HG02938 (cell line): Measurements from ENCODE around the gene SLC19A1.
"Not testable (repeated sequence)": the region's sequence is repeated elsewhere in the genome, so short reads cannot be mapped to it uniquely, and the experiment has no call there.

Experiments
- ATAC-seq: cut with Tn5 transposase; IDR thresholded peaks from one replicate; pipeline ENCODE4 v1.9.1; 2021; ENCODE audit warnings: mild to moderate bottlenecking, moderate library complexity; ENCODE audit not compliant: unreplicated experiment

SLC19A1 gene

DNA sequence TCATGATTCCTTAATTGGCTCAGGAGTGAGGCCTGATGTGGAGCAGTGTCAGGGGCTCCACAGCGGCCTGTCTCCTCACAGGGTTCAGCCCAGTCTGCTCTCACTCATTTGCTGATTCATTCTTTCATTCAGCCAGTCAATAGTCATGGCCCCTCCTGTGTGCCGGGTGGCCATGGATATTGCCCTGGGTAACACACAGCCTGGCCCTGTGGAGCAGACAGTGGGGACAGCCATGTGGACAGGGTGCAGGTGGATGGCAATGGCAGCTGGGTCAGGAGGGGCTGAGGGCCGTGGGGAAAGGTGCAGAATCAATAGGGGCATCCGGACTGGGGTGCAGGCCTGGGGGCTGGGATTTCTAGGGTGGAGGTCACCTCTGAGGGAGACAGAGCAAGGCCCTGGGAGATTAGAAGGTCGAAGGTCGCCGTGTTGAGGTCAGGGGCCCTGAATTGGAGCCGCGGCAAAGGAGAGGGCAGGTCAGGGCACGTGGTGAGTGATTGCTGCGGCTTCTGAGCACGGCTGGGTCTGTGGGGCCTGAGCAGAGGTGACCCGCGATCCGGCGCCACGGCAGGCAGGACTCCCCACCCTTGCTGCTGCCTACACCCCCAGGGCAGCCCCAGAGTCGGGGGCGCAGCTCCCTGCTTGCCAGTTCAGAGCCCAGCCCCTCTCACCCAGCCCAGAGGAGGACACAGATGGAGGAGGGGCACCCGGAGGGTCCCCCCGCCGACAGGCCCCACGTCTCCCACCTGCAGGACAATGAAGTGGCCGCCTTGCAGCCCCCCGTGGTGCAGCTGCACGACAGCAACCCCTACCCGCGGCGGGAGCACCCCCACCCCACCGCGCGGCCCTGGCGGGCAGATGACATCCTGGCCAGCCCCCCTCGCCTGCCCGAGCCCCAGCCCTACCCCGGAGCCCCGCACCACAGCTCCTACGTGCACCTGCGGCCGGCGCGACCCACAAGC is 33.4 kb downstream of the SLC19A1 start:
- no peak for ATAC-seq

DNA sequence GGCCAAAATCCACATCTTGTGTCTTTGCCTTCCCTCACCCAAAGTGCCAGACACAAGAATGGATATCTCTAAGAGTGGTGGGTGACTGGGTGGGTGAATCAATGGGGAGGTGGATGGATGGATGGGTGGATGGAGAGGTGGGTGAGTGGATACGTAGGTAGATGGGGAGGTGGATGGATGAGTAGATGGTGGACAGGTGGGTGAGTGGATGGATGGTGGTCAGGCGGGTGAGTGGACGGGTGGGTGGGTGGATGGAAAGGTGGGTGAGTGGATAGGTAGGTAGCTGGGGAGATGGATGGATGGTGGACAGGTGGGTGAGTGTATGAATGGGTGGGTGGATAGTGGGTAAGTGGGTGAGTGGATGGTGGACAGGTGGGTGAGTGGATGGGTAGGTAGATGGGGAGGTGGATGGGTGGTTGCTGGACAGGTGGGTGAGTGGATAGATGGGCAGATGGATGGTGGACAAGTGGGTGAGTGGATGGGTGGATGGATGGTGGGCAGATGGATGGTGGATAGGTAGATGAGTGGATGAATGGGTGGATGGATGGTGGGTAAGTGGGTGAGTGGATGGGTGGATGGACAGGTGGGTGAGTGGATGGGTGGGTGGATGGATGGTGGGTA is 34.2 kb downstream of the SLC19A1 start:
- ATAC-seq: no peak

DNA sequence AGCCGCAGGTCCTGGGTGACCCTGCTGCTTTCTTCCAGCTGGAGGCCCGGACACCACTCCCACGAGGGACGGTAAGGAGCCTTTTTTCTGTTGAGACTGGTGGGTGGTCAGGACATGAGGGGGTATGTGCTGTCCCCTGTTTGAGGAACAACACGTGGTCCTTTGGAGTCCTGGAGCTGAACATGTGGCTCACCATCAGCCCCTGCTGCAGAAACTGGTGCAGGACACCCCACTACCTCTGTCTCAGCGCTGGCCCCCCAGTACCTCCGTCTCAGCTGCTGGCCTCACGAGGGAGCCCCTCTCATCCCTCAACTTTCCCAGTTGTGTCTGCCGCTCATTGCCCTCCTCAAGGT is 34.7 kb downstream of the SLC19A1 start:
- ATAC-seq: no peak

DNA sequence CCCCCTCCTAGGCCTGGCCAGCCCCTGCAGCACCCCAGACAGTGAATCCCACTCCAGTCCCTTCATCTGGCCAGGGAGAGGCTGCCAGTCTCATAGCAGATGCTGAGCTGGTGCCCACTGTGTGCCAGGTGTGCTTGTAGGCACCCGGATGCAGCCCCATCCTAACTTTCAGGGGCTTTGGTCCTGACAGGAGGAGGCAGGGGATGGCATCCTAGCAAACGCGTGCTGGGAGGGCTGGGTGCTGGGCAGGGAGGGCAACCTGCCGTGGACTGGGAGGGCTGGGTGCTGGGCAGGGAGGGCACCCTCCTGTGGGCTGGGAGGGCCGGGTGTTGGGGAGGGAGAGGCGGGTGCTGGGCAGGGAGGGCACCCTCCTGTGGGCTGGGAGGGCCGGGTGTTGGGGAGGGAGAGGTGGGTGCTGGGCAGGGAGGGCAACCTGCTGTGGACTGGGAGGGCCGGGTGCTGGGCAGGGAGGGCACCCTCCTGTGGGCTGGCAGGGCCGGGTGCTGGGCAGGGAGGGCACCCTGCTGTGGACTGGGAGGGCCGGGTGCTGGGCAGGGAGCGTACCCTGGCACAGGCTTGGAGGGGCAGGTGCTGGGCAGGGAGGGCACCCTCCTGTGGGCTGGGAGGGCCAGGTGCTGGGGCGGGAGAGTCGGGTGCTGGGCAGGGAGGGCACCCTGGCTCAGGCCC is 35.3 kb downstream of the SLC19A1 start:
- no peak for ATAC-seq

DNA sequence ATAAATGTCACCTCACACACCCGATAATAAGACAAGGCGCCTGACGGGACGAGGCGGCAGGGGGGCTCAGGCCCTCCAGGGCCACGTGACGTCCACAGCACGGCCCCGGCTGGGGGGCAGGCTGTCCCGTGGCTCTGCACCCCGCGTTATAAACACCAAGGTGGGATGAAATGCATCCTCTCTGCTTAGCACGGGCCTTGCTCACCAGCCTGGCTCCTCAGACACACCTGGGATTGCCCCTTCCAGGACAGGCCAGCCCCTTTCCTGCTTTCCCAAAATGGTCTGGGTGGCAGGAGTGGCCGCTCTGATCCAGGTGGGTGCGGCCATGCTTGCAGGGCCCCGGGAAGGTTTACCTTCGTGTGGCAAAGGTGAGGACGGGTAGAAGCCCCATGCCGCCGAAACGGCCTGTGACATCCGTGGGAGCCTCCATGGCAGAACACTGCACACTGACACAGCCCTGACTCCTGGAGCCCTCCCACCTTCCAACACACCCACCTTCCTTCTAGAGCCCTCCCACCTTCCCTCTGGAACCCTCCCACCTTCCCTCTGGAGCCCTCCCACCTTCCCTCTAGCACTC is 35.9 kb downstream of the SLC19A1 start:
- ATAC-seq: no peak

DNA sequence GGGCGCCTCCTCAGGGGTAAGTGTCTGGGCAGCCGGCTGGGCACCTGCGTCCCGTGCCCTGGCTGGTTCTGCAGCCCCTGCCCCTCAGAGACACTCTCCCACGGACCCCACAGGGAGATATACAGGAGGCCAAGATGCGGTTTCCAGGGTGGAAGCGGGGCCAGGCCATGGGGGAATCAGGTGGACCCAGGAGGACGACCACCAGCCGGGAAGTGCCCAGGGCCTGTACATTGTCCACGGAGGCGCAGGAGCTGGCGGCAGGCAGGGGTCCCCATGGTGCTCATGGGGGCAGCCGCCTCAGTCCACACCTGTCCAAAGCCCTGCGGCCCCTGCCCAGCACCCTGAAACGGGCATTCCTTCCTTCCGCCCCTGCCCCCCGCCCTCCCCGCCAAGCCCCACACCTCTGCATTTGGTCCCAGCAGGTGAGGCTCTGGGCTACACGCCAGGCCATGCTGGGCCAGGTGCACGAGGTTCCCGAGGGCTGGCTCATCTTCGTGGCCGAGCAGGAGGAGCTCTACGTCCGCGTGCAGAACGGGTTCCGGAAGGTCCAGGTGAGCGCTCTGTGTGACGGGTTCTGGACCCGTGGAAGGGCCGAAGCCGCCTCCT is 36.7 kb downstream of the SLC19A1 start:
- no peak for ATAC-seq

DNA sequence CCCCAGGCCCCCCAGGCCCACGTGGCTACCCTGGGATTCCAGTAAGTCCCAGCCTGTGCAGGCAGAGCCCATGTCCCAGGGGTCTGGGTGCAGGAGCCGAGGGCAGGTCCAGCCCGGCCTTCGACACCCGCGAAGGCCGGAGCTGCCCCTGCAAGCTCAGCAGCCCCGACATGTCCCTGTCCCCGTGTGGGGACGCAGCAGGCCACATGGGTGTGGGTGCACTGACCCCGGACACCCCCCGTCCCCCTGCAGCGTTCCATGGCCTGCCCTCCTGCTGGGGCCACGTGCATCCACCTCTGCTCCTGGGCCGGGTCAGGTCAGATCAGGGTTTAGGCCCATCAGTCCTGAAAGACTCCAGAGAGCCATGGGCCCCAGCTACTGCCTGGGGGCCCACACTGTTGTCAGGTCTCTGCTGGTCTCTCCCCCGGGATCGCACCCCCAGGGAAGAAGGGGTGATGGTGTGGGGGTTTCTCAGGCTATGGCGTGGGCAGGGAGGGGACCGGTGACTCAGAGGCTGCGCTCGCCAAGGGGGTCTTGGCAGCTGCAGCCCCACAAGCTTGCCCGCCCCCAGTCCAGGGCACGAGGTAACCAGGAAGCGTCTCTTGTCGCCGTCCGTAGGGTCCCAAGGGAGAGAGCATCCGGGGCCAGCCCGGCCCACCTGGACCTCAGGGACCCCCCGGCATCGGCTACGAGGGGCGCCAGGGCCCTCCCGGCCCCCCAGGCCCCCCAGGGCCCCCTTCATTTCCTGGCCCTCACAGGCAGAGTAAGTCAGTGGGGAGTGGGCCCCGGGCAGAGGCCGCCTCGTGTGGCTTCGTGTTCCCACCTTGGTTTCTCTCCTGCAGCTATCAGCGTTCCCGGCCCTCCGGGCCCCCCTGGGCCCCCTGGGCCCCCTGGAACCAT is 37.5 kb downstream of the SLC19A1 start:
- ATAC-seq: no peak

DNA sequence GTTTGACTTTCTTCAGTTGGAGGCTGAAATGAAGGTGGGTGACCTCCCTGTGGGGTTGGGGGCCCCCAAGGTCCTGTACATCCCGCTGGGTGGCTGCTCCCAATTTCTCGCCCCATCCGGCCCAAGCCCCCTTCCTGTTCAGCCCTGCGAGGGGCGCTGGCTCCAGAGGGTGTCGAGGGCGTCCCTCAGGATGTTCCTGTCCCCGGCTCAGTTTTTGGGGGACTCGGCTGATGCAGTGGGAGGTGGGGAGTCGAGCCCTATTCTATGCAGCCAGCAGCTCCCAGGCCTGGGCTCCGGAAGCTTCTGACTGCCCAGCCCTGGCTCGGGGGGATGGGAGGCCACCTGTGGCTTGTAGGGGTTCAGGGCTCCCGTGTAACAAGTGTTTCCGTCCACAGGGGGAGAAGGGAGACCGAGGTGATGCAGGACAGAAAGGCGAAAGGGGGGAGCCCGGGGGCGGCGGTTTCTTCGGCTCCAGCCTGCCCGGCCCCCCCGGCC is 38.2 kb downstream of the SLC19A1 start:
- no peak for ATAC-seq

DNA sequence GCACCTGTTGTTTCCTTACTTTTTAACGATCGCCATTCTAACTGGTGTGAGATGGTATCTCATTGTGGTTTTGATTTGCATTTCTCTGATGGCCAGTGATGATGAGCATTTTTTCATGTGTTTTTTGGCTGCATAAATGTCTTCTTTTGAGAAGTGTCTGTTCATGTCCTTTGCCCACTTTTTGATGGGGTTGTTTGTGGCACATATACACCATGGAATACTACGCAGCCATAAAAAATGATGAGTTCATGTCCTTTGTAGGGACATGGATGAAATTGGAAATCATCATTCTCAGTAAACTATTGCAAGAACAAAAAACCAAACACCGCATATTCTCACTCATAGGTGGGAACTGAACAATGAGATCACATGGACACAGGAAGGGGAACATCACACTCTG is 39.0 kb downstream of the SLC19A1 start:
- ATAC-seq: not testable (repeated sequence)

DNA sequence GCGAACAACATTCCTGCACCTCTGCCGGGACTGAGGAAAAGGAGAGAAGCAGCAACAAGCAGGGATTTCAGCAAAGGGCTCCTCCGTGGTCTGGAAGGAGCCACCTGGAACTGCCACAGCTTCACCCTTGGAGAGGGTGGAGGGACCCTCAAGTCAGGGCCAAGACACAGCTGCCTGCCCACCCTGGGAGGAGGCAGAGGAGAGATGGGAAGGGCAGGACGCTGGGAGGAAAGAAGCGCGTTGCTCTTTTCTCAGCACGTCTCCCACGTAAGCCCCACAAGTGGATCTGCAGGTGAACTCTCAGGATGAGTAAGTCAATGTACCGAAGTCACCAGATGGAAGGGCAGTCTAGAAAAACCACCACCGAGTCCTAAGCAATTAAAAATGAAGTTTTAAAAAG is 39.6 kb downstream of the SLC19A1 start:
- ATAC-seq: no peak

DNA sequence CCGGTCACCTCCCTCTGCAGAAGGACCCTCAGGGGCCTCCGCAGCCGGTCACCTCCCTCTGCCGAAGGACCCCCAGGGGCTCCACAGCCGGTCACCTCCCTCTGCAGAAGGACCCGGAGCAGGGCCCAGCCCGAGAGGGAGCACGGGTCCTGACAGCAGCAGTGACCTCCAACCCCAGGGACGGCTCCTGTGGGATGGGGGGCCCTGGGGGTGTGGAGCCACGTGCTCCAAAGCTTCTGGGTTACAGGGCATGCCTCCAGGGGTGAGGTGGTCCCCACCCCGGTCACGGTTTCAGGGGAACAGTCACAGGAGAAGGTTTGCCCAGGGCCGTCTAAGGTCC is 40.3 kb downstream of the SLC19A1 start:
- no peak for ATAC-seq

DNA sequence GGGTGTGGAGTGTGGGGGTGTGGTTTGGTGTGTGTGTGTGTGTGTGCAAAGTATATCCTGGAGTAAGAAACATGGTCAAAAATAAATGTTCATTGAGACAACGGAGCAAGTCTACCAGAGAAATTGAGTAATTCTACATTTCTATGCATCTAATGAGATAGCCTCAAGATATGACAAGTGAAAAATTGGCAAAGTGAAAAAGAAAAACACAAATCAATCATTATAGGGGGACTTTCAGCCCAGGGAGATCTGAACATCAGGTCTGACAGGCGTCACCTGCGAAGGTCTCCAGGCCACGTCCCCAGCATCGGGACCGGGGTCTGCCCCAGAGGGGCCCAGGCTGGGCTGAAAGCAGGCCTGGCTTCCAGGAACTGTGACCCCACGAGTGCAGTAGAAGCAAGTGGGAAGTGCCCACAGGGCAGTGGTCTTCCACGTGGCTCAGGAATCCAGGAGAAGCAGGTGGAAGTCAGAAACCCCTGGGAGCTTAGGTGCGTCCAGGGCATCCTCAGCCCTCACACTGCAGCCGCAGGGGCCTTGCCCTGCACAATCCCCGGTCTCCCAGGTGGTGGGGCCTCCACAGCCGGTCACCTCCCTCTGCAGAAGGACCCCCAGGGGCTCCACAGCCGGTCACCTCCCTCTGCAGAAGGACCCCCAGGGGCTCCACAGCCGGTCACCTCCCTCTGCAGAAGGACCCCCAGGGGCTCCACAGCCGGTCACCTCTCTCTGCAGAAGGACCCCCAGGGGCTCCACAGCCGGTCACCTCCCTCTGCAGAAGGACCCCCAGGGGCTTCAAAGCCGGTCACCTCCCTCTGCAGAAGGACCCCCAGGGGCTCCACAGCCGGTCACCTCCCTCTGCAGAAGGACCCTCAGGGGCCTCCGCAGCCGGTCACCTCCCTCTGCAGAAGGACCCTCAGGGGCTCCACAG is 40.9 kb downstream of the SLC19A1 start:
- ATAC-seq: not testable (repeated sequence)

DNA sequence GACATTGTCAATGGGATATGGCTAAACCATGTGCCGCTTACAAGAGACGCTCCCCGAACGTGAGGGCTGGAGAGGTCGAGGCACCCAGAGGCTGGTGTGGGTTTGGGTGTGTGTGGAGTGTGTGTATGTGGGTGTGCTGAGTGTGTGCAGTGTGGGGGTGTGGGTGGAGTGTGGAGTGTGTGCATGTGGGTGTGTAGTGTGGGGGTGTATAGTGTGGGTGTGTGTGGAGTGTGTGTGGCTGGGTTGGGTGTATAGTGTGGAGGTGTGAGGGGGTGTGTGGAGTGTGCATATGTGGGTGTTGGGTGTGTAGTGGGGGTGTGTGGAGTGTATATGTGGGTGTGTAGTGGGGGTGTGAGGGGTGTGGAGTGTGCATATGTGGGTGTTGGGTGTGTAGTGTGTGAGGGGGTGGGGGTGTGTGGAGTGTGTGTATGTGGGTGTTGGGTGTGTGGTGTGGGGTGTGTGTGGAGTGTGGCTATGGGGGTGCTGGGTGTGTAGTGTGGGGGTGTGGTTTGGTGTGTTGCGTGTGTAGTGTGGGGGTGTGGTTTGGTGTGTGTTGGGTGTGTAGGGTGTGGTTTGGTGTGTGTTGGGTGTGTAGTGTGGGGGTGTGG is 42.2 kb downstream of the SLC19A1 start:
- ATAC-seq: no peak

DNA sequence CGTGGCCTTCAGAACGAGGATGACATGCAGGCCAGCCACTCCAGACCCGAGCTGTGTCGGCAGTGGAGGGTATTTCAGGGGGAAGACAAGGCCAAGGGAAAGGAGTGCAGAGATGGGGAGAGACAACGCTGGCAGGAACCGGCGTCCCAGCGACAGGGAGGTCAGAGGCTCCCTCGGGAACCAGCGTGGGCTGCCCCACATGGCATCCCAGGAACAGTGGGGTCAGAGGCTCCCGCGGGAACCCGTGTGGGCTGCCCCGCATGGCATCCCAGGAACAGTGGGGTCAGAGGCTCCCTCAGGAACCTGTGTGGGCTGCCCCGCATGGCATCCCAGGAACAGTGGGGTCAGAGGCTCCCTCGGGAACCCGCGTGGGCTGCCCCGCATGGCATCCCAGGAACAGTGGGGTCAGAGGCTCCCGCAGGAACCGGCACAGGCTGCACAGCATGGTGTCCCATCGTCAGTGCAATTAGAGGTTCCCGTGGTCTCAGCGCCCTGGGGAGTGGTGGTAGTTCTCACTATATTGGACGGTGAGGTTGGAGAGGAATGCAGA is 43.0 kb downstream of the SLC19A1 start:
- ATAC-seq: no peak

DNA sequence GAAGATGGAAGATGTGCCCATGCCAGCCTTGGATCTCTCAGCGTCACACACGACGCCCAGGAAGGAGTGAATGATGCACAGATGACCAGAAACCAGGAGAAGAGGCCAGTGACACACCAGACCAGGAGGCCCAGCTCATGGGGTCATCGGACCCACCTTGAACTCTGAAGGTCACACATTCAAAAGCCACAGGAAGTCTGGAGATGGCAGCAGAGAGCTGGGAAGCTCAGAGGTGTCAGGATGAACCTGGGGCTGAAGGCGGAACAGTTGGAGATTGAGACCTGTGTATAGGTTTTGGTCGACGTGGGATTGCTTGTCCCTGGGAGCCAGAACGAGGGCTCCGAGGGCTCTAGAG is 43.6 kb downstream of the SLC19A1 start:
- no peak for ATAC-seq

DNA sequence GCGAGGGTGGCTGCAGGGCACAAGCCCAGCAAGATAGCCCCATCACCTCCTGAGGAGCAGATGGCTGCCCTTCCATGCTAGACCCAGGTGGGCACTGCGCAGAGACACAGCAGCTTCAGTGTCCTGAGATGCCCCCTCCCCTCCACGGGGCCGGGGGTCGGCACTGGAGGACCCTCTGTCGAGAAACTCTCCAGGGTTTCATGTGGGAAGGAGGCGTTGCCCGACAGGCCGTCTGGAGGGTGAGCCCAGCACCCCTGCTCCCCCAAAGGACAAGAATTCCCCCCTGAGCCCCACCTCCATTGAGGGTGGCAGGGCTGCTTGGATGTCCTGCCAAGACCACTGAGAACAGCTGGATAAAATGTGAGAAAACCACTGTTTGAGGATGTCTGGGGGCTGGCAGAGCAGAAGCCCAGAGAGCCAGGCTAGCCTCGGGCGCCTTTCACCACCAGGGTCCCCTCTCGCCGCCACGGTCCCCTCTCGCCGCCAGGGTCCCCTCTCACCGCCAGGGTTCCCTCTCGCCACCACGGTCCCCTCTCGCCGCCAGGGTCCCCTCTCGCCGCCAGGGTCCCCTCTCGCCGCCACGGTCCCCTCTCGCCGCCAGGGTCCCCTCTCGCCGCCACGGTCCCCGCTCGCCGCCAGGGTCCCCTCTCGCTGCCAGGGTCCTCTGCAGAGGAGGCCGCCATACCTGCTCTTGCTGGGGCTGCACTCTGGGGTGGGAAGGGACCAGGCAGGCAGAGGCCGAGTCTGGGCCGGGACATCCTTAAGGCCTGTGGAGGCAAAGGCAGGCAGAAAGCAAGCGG is 44.2 kb downstream of the SLC19A1 start:
- ATAC-seq: no peak
